Vagina (tissue), 2 donors: ENCODE measurements around the gene KRT4.

Source experiments
- CTCF ChIP-seq, 3 experiments: fragments of 450-650 bp in 2 of 3; fragments of 200-600 bp in 1 of 3; sonication (generic) in 1 of 3; IDR thresholded peaks; one replicate each; pipeline ENCODE4 v1.5.1; 2017 to 2019; ENCODE audit warnings: antibody characterized with exemption in 3 of 3, mild to moderate bottlenecking in 2 of 3, moderate library complexity in 2 of 3
- POLR2A ChIP-seq, 2 donors: fragments of 450-650 bp; IDR thresholded peaks; one replicate each; pipeline ENCODE4 v1.6.1; 2017; ENCODE audit warnings: antibody characterized with exemption in 2 of 2, mild to moderate bottlenecking in 2 of 2, moderate library complexity in 2 of 2
- POLR2AphosphoS5 ChIP-seq, 2 donors: sonication (generic); formaldehyde crosslinking; IDR thresholded peaks; one replicate each; pipeline ENCODE4 v1.9.0; 2017; ENCODE audit warnings: antibody characterized with exemption in 2 of 2, mild to moderate bottlenecking in 2 of 2, low read depth in 1 of 2; ENCODE audit not compliant: insufficient read depth in 1 of 2

DNA sequence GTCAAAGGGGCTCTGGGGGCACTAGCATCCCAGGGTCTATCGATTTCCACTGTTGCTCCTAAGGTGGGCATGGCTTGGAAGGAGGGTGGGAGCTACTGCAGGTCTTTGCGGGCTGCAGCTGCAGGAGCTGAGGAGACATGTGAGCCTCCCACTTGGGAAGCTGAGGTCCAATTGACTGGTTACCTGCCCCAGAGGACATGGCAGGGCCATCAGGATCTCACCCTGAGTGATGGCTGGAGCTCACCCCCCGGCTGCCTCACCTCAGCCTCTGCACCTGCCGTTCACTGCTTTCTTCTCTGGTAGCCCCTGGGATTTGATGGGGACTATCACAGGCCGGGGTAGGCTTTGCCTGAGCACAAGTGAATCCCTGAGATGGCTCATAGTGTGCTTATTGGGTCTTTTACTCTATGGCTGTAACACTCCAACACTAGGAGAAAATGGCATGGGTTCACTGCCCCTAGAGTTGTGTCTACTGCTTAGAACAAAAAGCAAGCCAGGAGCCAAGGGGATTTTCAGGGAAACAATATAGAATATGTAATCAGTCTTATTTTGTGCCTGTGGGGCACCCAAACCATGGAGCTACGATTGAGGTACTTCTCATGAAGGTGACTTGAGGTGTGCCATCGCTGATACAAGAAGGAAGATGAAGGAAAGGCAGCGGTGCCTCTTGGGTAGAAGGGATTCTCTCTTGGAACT is 3.2 kb upstream of the KRT4 start:
- no peak for TF ChIP-seq CTCF (IDR thresholded peaks at IDR 0.05)
- TF ChIP-seq POLR2A (IDR thresholded peaks at IDR 0.05), result no peak
- TF ChIP-seq POLR2AphosphoS5 (IDR thresholded peaks at IDR 0.05; ENCODE audit: insufficient read depth in 1 of 2, low read depth in 1 of 2), result no peak
